Activated T-cell treated with anti-CD3 and anti-CD28 coated beads for 4 hours (primary cell): ENCODE results near the gene TNFAIP3.
A peak's percentile ranks its signal among the peaks of the same experiment; 100 is the strongest.
"Not testable (repeated sequence)": the region's sequence is repeated elsewhere in the genome, so short reads cannot be mapped to it uniquely, and the experiment has no call there.

Experiments used
- DNase-seq: peaks from one replicate; pipeline ENCODE4 v3.0.0-alpha.2; 2020

Gene TNFAIP3

DNA sequence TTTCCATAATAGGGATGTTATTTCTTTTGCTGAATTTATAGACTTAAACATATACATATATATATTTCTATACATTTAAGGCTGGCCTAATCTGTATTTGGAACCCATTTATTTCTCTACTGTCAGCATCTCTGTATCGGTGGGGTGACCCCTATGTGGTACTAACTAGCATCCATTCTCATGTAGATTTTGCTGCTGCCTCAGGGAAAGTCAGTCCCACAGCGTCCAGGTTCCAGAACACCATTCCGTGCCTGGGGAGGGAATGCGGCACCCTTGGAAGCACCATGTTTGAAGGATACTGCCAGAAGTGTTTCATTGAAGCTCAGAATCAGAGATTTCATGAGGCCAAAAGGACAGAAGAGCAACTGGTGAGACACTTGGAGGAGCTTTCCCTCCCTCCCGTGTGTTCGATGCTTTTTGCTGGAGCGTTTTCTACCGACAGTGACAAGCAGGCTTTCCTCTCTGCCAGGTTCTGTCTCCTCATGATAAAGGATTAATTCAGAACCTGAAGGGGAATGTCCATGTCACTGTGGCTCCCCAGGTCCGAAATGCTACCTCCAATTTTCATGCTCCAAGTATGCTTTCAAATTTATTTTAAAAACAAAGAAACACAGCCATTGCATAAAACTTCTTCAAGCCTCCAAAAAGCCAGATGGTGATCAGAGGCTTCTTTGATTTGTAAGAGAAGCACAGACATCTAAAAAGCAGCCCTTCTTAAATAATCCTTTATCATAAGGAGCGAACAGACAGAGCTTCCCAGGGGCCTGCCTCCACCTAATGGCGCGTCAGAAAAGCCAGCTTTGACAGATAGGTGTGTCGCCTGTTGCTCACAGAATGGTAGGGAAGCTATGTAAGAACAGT lies 13.1 kb downstream of the TNFAIP3 start:
- DNase-seq = no peak

- no peak for DNase-seq
These were observed 13.9 kb downstream of the TNFAIP3 start for GRCh38 chr6:137880746-137881521.

- DNase-seq = no peak
These were observed 14.4 kb downstream of the TNFAIP3 start for GRCh38 chr6:137881522-137881886.

DNA sequence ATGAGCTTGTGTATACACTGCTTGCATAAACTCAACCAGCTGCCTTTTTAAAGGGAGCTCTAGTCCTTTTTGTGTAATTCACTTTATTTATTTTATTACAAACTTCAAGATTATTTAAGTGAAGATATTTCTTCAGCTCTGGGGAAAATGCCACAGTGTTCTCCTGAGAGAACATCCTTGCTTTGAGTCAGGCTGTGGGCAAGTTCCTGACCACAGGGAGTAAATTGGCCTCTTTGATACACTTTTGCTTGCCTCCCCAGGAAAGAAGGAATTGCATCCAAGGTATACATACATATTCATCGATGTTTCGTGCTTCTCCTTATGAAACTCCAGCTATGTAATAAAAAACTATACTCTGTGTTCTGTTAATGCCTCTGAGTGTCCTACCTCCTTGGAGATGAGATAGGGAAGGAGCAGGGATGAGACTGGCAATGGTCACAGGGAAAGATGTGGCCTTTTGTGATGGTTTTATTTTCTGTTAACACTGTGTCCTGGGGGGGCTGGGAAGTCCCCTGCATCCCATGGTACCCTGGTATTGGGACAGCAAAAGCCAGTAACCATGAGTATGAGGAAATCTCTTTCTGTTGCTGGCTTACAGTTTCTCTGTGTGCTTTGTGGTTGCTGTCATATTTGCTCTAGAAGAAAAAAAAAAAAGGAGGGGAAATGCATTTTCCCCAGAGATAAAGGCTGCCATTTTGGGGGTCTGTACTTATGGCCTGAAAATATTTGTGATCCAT lies 15.3 kb downstream of the TNFAIP3 start:
- no peak for DNase-seq

DNA sequence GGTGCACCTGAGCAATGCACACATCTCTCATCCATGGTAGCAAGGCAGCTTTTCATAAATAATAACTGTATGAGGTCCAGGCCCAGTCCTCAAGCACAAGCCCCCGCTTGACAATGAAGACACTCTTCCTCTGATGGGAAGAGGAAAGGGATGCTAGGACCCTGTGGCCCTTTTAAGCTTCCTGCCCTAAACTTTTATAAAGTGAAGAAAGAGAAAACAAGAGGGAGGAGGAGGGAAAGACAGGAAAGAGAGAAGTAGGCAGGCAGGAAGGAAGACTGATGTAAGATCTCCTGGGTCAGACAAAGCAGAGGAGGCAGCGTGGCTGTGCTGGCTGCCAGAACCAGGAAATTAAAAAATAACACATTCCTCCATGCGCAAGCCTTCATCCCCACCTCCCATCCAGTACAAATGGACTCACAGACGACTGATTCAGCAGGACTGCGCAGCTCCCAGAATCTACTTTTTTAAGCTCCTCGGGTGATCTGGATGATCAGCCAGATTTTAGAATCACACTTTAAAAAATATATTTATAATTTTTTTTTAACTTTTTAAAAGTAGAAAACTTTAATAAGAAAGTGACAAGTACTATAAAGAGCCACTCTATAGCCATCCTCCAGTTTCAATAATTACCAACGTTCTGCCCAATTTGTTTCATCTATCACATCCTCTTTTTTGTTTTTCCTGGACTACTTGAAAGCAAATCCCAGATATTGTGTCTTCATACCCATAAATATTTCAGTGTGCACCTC lies 16.5 kb downstream of the TNFAIP3 start:
- no peak for DNase-seq

DNA sequence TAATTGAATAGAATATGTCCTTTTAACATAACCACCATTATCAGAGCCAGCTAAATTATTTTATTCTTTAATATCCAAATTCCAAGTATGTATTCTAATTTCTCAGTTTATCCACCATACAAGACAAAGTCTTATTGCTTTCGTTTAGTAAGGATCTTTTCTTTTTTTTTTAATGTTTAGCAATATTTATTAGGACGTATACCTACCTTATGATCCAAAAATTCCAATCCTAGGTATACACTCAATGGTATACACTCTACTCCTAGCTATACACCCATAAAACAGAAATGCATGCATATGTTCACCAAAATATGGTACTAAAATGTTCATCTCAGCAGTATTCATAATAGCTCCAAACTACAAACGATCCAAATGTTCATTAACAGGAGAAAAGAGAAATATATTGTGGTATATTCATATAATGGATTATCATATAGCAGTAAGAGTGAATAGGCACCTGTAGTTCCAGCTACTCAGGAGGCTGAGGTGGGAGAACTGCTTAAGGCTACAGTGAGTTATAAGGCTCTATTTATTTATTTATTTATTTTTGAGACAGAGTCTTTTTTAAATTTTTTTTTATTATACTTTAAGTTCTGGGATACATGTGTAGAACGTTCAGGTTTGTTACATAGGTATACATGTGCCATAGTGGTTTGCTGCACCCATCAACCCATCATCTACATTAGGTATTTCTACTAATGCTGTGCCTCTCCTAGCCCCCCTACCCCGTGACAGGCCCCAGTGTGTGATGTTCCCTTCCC lies 17.3 kb downstream of the TNFAIP3 start:
- no peak for DNase-seq

DNA sequence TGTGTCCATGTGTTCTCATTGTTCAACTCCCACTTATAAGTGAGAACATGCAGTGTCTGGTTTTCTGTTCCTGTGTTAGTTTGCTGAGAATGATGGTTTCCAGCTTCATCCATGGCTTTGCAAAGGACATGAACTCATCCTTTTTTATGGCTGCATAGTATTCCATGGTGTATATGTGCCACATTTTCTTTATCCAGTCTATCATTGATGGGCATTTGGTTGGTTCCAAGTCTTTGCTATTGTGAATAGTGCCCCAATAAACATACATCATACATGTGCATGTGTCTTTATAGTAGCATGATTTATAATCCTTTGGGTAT lies 17.8 kb downstream of the TNFAIP3 start:
- DNase-seq = not testable (repeated sequence)

DNA sequence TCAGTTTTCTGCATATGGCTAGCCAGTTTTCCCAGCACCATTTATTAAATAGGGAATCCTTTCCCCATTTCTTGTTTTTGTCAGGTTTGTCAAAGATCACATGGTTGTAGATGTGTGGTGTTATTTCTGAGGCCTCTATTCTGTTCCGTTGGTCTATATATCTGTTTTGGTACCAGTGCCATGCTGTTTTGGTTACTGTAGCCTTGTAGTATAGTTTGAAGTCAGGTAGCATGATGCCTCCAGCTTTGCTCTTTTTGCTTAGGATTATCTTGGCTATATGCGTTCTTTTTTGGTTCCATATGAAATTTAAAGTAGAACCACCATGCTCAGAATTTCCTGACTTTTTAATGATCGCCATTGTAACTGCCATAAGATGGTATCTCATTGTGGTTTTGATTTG lies 19.2 kb downstream of the TNFAIP3 start:
- DNase-seq = not testable (repeated sequence)

DNA sequence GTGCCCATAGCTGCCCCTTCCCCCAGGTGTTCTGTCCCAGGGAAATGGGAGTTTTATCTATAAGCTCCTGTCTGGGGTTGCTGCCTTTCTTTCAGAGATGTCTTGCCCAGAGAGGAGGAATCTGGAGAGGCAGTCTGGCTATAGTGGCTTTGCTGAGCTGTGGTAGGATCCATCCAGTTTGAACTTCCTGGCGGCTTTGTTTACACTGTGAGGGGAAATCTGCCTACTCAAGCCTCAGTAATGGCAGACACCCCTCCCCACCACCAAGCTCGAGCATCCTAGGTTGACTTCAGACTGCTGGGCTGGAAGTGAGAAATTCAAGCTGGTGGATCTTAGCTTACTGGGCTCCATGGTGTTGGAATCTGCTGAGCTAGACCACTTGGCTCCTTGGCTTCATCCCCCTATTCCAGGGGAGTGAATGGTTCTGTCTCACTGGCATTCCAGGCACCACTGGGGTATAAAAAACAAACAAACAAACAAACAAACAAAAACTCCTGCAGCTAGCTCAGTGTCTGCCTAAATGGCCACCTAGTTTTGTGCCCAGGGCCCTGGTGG lies 24.0 kb downstream of the TNFAIP3 start:
- DNase-seq = no peak

DNA sequence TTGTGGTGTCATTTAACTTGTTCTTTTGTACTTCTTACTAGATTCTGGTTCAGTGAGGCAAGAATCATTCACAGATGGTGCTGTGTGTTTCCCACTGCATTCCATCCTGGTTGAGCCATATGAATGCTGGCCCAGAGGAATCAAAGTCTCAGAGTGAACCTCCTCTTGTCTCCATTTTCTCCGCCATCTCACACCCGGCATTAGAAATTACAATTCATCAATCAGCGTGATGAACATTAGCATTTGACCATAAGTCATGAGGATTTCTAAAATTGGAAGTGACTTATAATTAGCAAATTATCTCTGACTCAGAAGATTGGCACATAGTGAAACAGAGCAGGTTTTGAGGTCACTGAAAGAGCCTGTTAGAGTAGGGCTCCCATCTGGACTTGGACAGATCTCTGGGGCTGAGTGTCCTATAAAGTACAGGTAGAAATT lies 25.2 kb downstream of the TNFAIP3 start:
- no peak for DNase-seq

GRCh38 chr6:137893181-137893580 lies 26.1 kb downstream of the TNFAIP3 start:
- DNase-seq = no peak

DNA sequence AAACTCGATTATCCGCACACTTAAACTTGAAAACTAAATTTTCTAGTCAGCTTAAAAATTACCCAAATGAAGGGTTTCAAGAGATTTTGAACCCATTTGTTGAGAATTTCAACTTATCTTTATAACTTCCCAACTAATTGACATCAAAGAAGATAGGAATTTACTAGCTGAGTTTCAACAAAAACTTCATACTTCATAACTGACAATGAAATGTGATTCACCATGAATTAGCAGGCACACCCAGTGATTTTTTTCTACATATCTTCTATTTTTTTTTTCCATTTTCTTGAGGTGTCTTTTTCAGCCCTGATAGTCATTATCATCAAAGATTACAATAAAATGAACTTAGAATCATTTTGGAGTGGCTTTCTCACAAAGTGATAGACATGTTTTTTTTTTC lies 26.7 kb downstream of the TNFAIP3 start:
- no peak for DNase-seq

- not testable (repeated sequence) for DNase-seq
These were observed 27.3 kb downstream of the TNFAIP3 start for GRCh38 chr6:137894378-137894777.

GRCh38 chr6:137894779-137895385 lies 27.8 kb downstream of the TNFAIP3 start:
- no peak for DNase-seq

DNA sequence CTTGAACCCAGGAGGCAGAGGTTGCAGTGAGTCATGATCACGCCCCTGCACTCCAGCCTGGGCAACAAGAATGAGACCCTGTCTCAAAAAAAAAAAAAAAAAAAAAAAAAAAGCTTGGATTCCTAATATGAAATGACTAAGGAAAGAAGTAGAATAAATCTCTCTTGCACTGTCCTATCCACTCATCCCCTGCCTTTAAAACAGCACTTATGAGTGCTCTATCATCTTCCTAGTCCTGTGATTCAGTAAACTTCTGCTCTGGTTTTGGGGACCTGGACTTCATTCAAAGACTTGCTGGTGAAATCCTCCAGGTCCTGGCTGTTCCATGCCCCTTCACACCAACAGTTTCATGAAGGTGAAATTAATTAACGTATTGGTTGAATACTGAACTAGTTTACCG lies 29.6 kb downstream of the TNFAIP3 start:
- no peak for DNase-seq

DNA sequence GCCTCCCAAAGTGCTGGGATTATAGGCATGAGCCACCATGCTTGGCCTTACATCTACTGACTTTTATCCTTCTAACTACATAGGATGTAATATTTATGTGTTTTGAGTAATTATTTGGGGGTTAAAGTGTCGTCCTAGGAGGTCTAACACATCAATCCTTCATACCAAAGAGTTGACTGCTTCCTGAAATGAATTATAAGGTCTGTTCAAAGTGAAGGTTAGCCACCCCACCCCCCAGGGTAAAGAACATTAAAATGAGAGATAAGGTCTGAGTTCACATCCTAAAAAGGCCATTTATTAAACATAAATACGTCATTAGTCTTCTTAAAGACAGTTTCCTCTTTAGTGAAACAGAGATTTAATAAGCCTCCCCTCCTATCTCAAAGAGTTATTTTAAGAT lies 33.8 kb downstream of the TNFAIP3 start:
- no peak for DNase-seq

DNA sequence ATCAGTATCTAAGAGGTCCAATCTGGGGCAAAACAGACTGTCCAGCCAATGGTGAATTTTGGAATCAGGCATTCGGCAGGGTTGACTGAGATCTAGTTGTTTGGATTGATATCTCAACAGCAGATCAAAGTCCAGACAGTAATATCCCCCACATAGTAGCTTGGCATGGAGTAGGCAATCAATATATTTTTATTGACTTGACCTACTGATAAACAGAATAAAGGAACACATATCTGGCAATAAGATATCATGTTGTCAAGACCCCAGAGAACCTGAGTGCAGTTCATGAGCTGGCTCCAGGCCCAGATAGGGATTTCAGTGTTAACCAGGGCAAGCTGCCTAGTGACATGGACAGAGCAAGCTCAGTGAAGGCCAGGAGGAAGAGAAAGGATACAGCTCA lies 34.4 kb downstream of the TNFAIP3 start:
- no peak for DNase-seq

DNA sequence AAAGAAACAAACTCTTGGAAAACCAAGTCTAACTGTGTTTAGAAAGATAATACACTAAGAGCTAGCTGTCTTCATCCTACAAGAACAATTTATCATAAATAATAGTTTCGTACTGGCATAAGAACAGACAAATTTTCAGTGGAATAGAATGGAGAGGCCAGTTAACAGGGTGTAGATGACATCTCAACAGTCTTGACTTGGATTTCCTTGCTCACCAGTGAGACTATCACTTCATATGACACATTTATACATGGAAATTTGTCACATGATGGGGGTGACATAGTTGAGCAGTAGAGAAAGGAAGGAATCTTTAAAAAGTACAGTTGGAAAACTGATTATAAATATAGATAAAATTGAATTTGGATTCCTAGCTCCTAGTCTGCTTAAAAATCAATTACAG lies 35.6 kb downstream of the TNFAIP3 start:
- DNase-seq = no peak

- no peak for DNase-seq
These were observed 36.3 kb downstream of the TNFAIP3 start for GRCh38 chr6:137903274-137903932.

DNA sequence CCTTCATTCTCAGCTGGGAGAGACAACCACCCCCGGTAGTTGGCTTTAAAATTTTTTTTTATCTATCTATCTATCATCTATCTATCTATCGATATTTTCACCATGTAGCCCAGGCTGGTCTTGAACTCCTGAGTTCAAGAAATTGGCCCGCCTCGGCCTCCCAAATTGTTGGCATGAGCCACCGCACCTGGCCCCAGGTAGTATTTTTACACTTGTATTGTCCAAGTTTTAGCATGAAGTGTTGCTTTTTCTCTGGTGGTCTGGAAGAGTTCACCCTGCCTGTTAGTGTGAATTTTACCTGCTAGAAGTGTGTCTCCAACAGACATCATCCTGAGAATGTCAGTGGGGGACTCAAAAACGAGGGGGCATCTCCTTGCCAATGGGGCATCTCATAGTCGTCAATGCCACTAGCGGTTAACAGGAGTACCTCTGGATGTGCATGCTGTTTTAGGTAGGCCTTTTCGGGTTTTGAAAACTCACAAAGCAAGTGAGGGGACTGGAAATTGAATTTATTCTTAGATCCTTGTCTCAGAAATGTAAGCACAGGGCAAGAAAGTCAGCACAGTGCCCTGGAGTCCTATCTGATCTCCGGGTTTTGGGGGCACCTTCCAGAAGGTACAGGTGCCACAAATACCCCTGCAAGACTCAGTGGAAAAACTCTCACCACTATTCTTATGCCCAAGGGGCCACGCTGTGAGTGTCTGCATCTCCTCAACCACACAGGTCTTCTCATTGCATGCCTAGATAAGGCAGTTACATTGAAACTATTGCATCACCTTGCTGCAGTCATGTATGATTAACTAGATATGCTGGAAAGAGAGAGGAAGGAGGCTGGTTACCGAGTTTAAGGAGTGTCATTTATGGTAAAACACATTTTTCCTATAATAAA lies 37.1 kb downstream of the TNFAIP3 start:
- DNase-seq = peak; percentile 14
